Body of pancreas (tissue), 4 donors: ENCODE data around the gene KRI1.

Experiments
- CTCF ChIP-seq, 7 experiments: fragments of 450-650 bp in 4 of 7; fragments of 200-600 bp in 3 of 7; sonication (generic) in 3 of 7; IDR thresholded peaks; one replicate each; pipeline ENCODE4 v1.5.1; 2016 to 2019; ENCODE audit warnings: antibody characterized with exemption in 7 of 7
- POLR2A ChIP-seq, 3 donors: fragments of 450-650 bp; IDR thresholded peaks; one replicate each; pipeline ENCODE4 v1.6.1; 2016; ENCODE audit warnings: antibody characterized with exemption in 3 of 3, mild to moderate bottlenecking in 2 of 3

- no peak for TF ChIP-seq CTCF (IDR thresholded peaks at IDR 0.05)
- TF ChIP-seq POLR2A (IDR thresholded peaks at IDR 0.05) = no peak
Measured at GRCh38 chr19:10535613-10536012, 30.2 kb downstream of the KRI1 start.
